SK-N-MC (cell line): Measurements from ENCODE around the gene KIRREL1.

ENCODE experiments used
- EZH2 ChIP-seq: fragments of 200-600 bp; sonication (generic); IDR thresholded peaks from one replicate; pipeline ENCODE4 v1.6.1; 2017; ENCODE audit warnings: antibody characterized with exemption
- FOXP2 ChIP-seq: optimal IDR thresholded peaks from 2 replicates; pipeline ENCODE3; 2011; ENCODE audit warnings: mild to moderate bottlenecking, moderate library complexity; ENCODE audit not compliant: insufficient read depth; ENCODE audit errors: extremely low read length, control extremely low read depth
- POLR2AphosphoS5 ChIP-seq: IDR thresholded peaks from 2 replicates; pipeline ENCODE4 v1.6.1; 2012; ENCODE audit warnings: mild to moderate bottlenecking, low read depth, low read length, borderline replicate concordance

DNA sequence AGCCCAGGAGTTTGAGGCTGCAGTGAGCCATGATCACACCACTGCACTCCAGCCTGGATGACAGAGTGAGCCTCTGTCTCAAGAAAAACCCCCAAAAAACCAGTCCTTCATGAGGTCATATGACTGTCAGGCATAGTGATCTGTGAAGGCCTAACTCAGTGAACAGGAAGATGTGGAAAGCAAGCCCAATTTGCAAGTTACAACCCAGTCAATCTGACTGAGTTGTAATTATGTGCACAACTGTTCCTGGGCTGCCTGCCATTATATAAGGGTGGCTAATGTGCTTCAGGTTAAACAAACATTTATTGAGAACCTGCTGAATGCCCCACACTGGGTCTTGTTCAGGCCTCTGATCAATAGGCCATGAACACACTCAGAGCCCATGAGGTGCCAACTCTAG, 38.2 kb upstream of the KIRREL1 start:
- TF ChIP-seq EZH2: no peak
- no peak for TF ChIP-seq POLR2AphosphoS5
- no peak for TF ChIP-seq FOXP2
